ENCODE measurements around the gene DDX10.

Gene DDX10

GRCh38 chr11:108895579-108896480, 231.0 kb downstream of the DDX10 start:
- TF ChIP-seq CTCF (IDR thresholded peaks at IDR 0.05) = no peak
- TF ChIP-seq ZFX (IDR thresholded peaks at IDR 0.05; ENCODE audit: borderline replicate concordance) = no peak
- H3K27ac ChIP-seq = no peak overlapping the region

- no peak for TF ChIP-seq ZFX (IDR thresholded peaks at IDR 0.05; ENCODE audit: borderline replicate concordance)
- TF ChIP-seq CTCF (IDR thresholded peaks at IDR 0.05) = no peak
- H3K27ac ChIP-seq = no peak overlapping the region
These were observed 232.2 kb downstream of the DDX10 start for GRCh38 chr11:108897071-108897481.

GRCh38 chr11:108897916-108898315, 233.0 kb downstream of the DDX10 start:
- H3K27ac ChIP-seq = no peak overlapping the region
- TF ChIP-seq ZFX (IDR thresholded peaks at IDR 0.05; ENCODE audit: borderline replicate concordance) (no peak), CTCF (IDR thresholded peaks at IDR 0.05) (no peak)

GRCh38 chr11:108901359-108901758, 236.5 kb downstream of the DDX10 start:
- H3K27ac ChIP-seq = no peak overlapping the region
- TF ChIP-seq ZFX (IDR thresholded peaks at IDR 0.05; ENCODE audit: borderline replicate concordance) = no peak
- no peak for TF ChIP-seq CTCF (IDR thresholded peaks at IDR 0.05)

- H3K27ac ChIP-seq = no peak overlapping the region; the same call in 1 of the 2 replicates
- TF ChIP-seq CTCF (IDR thresholded peaks at IDR 0.05) (no peak), ZFX (IDR thresholded peaks at IDR 0.05; ENCODE audit: borderline replicate concordance) (no peak)
These were observed 237.2 kb downstream of the DDX10 start for GRCh38 chr11:108902027-108902469.

- TF ChIP-seq ZFX (IDR thresholded peaks at IDR 0.05; ENCODE audit: borderline replicate concordance) = no peak
- TF ChIP-seq CTCF (IDR thresholded peaks at IDR 0.05) = no peak
- H3K27ac ChIP-seq = no peak overlapping the region
These were observed 239.6 kb downstream of the DDX10 start for GRCh38 chr11:108904480-108904879.

- TF ChIP-seq CTCF (IDR thresholded peaks at IDR 0.05) = no peak
- TF ChIP-seq ZFX (IDR thresholded peaks at IDR 0.05; ENCODE audit: borderline replicate concordance) = no peak
- no peak overlapping the region for H3K27ac ChIP-seq
These were observed 241.5 kb downstream of the DDX10 start for GRCh38 chr11:108906329-108906728.
